Lower leg skin (tissue), 4 donors: ENCODE data around the gene PLEKHM3. TPM values are rescaled to one million over a fixed set of nuclear protein-coding genes. Genes with fewer than 3 reads are reported as not detected.

Source experiments
- DNase-seq, 2 donors: peaks; one replicate each; pipeline ENCODE4 v3.0.0-alpha.2; 2019; ENCODE audit warnings: low spot score in 2 of 2
- H3K4me3 ChIP-seq: fragments of 200-600 bp; sonication (generic); 2 replicates; pipeline ENCODE4 v1.5.1; 2017; ENCODE audit warnings: mild to moderate bottlenecking, low read depth; ENCODE audit not compliant: poor library complexity, severe bottlenecking
- CTCF ChIP-seq, 3 donors: fragments of 450-650 bp; IDR thresholded peaks; one replicate each; pipeline ENCODE4 v1.5.1; 2016; ENCODE audit warnings: antibody characterized with exemption in 3 of 3, mild to moderate bottlenecking in 3 of 3, moderate library complexity in 2 of 3
- POLR2A ChIP-seq, 2 donors: fragments of 450-650 bp; IDR thresholded peaks; one replicate each; pipeline ENCODE4 v1.6.1; 2016 to 2017; ENCODE audit warnings: antibody characterized with exemption in 2 of 2, mild to moderate bottlenecking in 1 of 2, moderate library complexity in 1 of 2
- WGBS, 2 donors: methylation state at CpG; one replicate each; pipeline ENCODE4 v1.1.5; 2018; 5-methylcytosine and 5-hydroxymethylcytosine counted together
- intact Hi-C: fragments of 100-400 bp; cut with DNase I; formaldehyde crosslinking; loops from one replicate; pipeline ENCODE4 v1.15.0; 2023; ENCODE audit warnings: low total_unique reads
- total RNA-seq, 4 donors: library from RNA; depleted of rRNA; stranded (reverse); fragments of >200 nt; gene quantifications; one replicate each; pipeline ENCODE4 v1.1.0, GENCODE V29; 2016

Gene PLEKHM3
- total RNA-seq, 4 donors from 2014 or later = 18.3 to 22.2 (median 19.4) TPM

- H3K4me3 ChIP-seq = no peak overlapping the region
- 78 to 84% methylated on average over 5 of the region's 5 CpGs for WGBS, 2 donors
- intact Hi-C loops = no loop called here
- no peak for DNase-seq
- no peak for TF ChIP-seq POLR2A (IDR thresholded peaks at IDR 0.05)
- TF ChIP-seq CTCF (IDR thresholded peaks at IDR 0.05) = no peak
These were observed 40.1 kb upstream of the PLEKHM3 start for GRCh38 chr2:208065476-208065875.

- H3K4me3 ChIP-seq = no peak overlapping the region
- WGBS, 2 donors = 70 to 72% methylated on average over 8 of the region's 8 CpGs
- intact Hi-C loops = no loop called here
- no peak for DNase-seq
- TF ChIP-seq POLR2A (IDR thresholded peaks at IDR 0.05) (no peak), CTCF (IDR thresholded peaks at IDR 0.05) (no peak)
These were observed 39.1 kb upstream of the PLEKHM3 start for GRCh38 chr2:208064220-208064961.

GRCh38 chr2:208062961-208063360 lies 37.6 kb upstream of the PLEKHM3 start:
- 66 to 76% methylated on average over 2 of the region's 2 CpGs for WGBS, 2 donors
- H3K4me3 ChIP-seq = no peak overlapping the region
- TF ChIP-seq POLR2A (IDR thresholded peaks at IDR 0.05) = no peak
- no peak for TF ChIP-seq CTCF (IDR thresholded peaks at IDR 0.05)
- intact Hi-C loops = no loop called here
- DNase-seq = no peak

GRCh38 chr2:208062113-208062512 lies 36.8 kb upstream of the PLEKHM3 start:
- WGBS, 2 donors = 49 to 56% methylated on average over 4 of the region's 4 CpGs
- intact Hi-C loops = no loop called here
- DNase-seq = no peak
- no peak overlapping the region for H3K4me3 ChIP-seq
- TF ChIP-seq POLR2A (IDR thresholded peaks at IDR 0.05) = no peak
- TF ChIP-seq CTCF (IDR thresholded peaks at IDR 0.05) = no peak

- intact Hi-C loops = no loop called here
- WGBS, 2 donors = 97 to 100% methylated on average over 1 of the region's 1 CpG
- DNase-seq = no peak
- no peak overlapping the region for H3K4me3 ChIP-seq
- TF ChIP-seq CTCF (IDR thresholded peaks at IDR 0.05) (no peak), POLR2A (IDR thresholded peaks at IDR 0.05) (no peak)
These were observed 31.8 kb upstream of the PLEKHM3 start for GRCh38 chr2:208057108-208057507.

GRCh38 chr2:208049441-208049840 lies 24.1 kb upstream of the PLEKHM3 start:
- intact Hi-C loops = no loop called here
- TF ChIP-seq POLR2A (IDR thresholded peaks at IDR 0.05) = no peak
- WGBS, 2 donors = 63 to 72% methylated on average over 2 of the region's 2 CpGs
- no peak for DNase-seq
- no peak overlapping the region for H3K4me3 ChIP-seq
